Adipocyte (in vitro differentiated cells): Measurements from ENCODE around the gene PPFIA2.
"Not testable (repeated sequence)": the region's sequence is repeated elsewhere in the genome, so short reads cannot be mapped to it uniquely, and the experiment has no call there.

Experiments used
- DNase-seq: peaks from one replicate; pipeline ENCODE4 v3.0.0-alpha.2; 2015; ENCODE audit warnings: low read depth
- H3K27me3 ChIP-seq: replicated peaks from 2 replicates; pipeline ENCODE4 v1.7.0; 2013; ENCODE audit warnings: mild to moderate bottlenecking, low read length, moderate library complexity; ENCODE audit not compliant: control insufficient read depth, insufficient read depth
- H3K36me3 ChIP-seq: 2 replicates; pipeline ENCODE4 v1.7.0; 2013; ENCODE audit warnings: low read length, mild to moderate bottlenecking, moderate library complexity; ENCODE audit not compliant: control insufficient read depth, insufficient read depth, severe bottlenecking
- H3K4me1 ChIP-seq: 2 replicates; pipeline ENCODE4 v1.7.0; 2013; ENCODE audit warnings: mild to moderate bottlenecking, low read length, moderate library complexity; ENCODE audit not compliant: control insufficient read depth, insufficient read depth
- H3K4me3 ChIP-seq: 2 replicates; pipeline ENCODE4 v1.7.0; 2013; ENCODE audit warnings: mild to moderate bottlenecking, low read length, moderate library complexity
- H3K9ac ChIP-seq: 2 replicates; pipeline ENCODE4 v1.7.0; 2013; ENCODE audit warnings: mild to moderate bottlenecking, low read length, moderate library complexity
- H3K9me3 ChIP-seq: 2 replicates; pipeline ENCODE4 v1.7.0; 2013; ENCODE audit warnings: mild to moderate bottlenecking, low read length, moderate library complexity; ENCODE audit not compliant: control insufficient read depth

PPFIA2 gene

GRCh38 chr12:81222846-81223592 lies 536.1 kb downstream of the PPFIA2 start:
- H3K36me3 ChIP-seq = peaks cover 6% of the 10 kb centered on the region
- peak overlapping the region; percentile 16 for H3K9ac ChIP-seq
- peak overlapping the region; percentile 25 for H3K4me3 ChIP-seq
- peak; percentile 60 for DNase-seq
- no peaks in the 10 kb centered on the region for H3K9me3 ChIP-seq
- H3K4me1 ChIP-seq = peaks cover 26% of the 10 kb centered on the region
- no peaks in the 10 kb centered on the region for H3K27me3 ChIP-seq

GRCh38 chr12:81221681-81222080 lies 537.5 kb downstream of the PPFIA2 start:
- no peak overlapping the region for H3K9ac ChIP-seq
- H3K36me3 ChIP-seq = peaks cover 9% of the 10 kb centered on the region
- DNase-seq = peak; percentile 47
- no peaks in the 10 kb centered on the region for H3K27me3 ChIP-seq
- H3K9me3 ChIP-seq = no peaks in the 10 kb centered on the region
- peaks cover 26% of the 10 kb centered on the region for H3K4me1 ChIP-seq
- H3K4me3 ChIP-seq = no peak overlapping the region

- H3K27me3 ChIP-seq = no peaks in the 10 kb centered on the region
- no peak for DNase-seq
- no peaks in the 10 kb centered on the region for H3K9me3 ChIP-seq
- no peak overlapping the region for H3K9ac ChIP-seq
- peaks cover 13% of the 10 kb centered on the region for H3K36me3 ChIP-seq
- no peak overlapping the region for H3K4me3 ChIP-seq
- peaks cover 12% of the 10 kb centered on the region for H3K4me1 ChIP-seq
These were observed 542.4 kb downstream of the PPFIA2 start for GRCh38 chr12:81216739-81217138.

GRCh38 chr12:81212996-81213696 lies 546.0 kb downstream of the PPFIA2 start:
- no peak overlapping the region for H3K4me3 ChIP-seq
- DNase-seq = no peak
- H3K9ac ChIP-seq = no peak overlapping the region
- H3K36me3 ChIP-seq = peaks cover 13% of the 10 kb centered on the region
- no peaks in the 10 kb centered on the region for H3K27me3 ChIP-seq
- H3K4me1 ChIP-seq = peaks cover 25% of the 10 kb centered on the region
- H3K9me3 ChIP-seq = no peaks in the 10 kb centered on the region

- no peaks in the 10 kb centered on the region for H3K9me3 ChIP-seq
- H3K9ac ChIP-seq = no peak overlapping the region
- H3K4me1 ChIP-seq = peaks cover 28% of the 10 kb centered on the region
- no peak for DNase-seq
- no peak overlapping the region for H3K4me3 ChIP-seq
- peaks cover 11% of the 10 kb centered on the region for H3K36me3 ChIP-seq
- no peaks in the 10 kb centered on the region for H3K27me3 ChIP-seq
These were observed 547.8 kb downstream of the PPFIA2 start for GRCh38 chr12:81211306-81211705.

GRCh38 chr12:81209772-81210225 lies 549.4 kb downstream of the PPFIA2 start:
- Histone ChIP-seq H3K4me3 (peak overlapping the region; percentile 46), H3K4me1 (peaks cover 28% of the 10 kb centered on the region)
- not testable (repeated sequence) for H3K36me3 ChIP-seq, H3K9me3 ChIP-seq, H3K9ac ChIP-seq, H3K27me3 ChIP-seq
- DNase-seq = peak; percentile 31

- H3K36me3 ChIP-seq = no peaks in the 10 kb centered on the region
- no peaks in the 10 kb centered on the region for H3K9me3 ChIP-seq
- H3K4me3 ChIP-seq = peak overlapping the region; percentile 46
- no peak overlapping the region for H3K9ac ChIP-seq
- DNase-seq = peak; percentile 67
- H3K4me1 ChIP-seq = peaks cover 28% of the 10 kb centered on the region
- H3K27me3 ChIP-seq = no peaks in the 10 kb centered on the region
These were observed 550.1 kb downstream of the PPFIA2 start for GRCh38 chr12:81209012-81209411.

- Histone ChIP-seq H3K36me3 (no peaks in the 10 kb centered on the region), H3K27me3 (no peaks in the 10 kb centered on the region), H3K4me3 (no peak overlapping the region), H3K9ac (no peak overlapping the region), H3K9me3 (no peaks in the 10 kb centered on the region), H3K4me1 (peaks cover 28% of the 10 kb centered on the region)
- DNase-seq = no peak
These were observed 550.8 kb downstream of the PPFIA2 start for GRCh38 chr12:81208187-81208911.
